GM12878 (cell line): Measurements from ENCODE around the gene SEC61A1. TPM values are rescaled to one million over a fixed set of nuclear protein-coding genes. Genes with fewer than 3 reads are reported as not detected.

Experiments used
- ATAC-seq: fragments of 200-7000 bp; cut with Tn5 transposase; 3 replicates; pipeline ENCODE4 v1.9.1; 2020; ENCODE audit warnings: mild to moderate bottlenecking, moderate library complexity
- BruUV-seq: library from RNA; stranded (reverse); fragments of 400-500 nt; replicated peaks from 2 replicates; lab custom pipeline; 2021; lab: Mats Ljungman, UMichigan
- CTCF ChIA-PET: fragments of 300-600 bp; sonication (Branson Sonifier 250); formaldehyde crosslinking; extraction: SDS; loops from one replicate; lab custom pipeline; 2021; ENCODE audit warnings: inconsistent platforms; lab: Yijun Ruan, JAX
- POLR2A ChIA-PET: fragments of 350-600 bp; formaldehyde crosslinking; extraction: SDS; loops from one replicate; lab custom pipeline; 2021; ENCODE audit warnings: inconsistent platforms; lab: Charles Lee
- RAD21 ChIA-PET: fragments of 300-600 bp; sonication (Branson Sonifier 250); formaldehyde crosslinking; loops from one replicate; lab custom pipeline; 2023; ENCODE audit warnings: antibody characterized with exemption; ENCODE audit not compliant: unreplicated experiment; lab: Charles Lee
- SMC1A ChIA-PET: fragments of 300-600 bp; sonication (Branson Sonifier 250); formaldehyde crosslinking; loops from one replicate; lab custom pipeline; 2023; ENCODE audit not compliant: unreplicated experiment, uncharacterized antibody; lab: Charles Lee
- DNase-seq: peaks from one replicate; pipeline ENCODE4 v3.0.0-alpha.2; 2011; ENCODE audit warnings: low read depth, low spot score
- FAIRE-seq: peaks from 3 replicates; lab custom pipeline; 2011; peaks lifted over from hg19 to GRCh38; lab: Jason Lieb, UNC
- H2AFZ ChIP-seq: 2 replicates; pipeline ENCODE4 v1.6.0; 2011; ENCODE audit warnings: low read depth, low read length, control low read depth; ENCODE audit not compliant: control insufficient read depth
- H3K27ac ChIP-seq: 2 replicates; pipeline ENCODE4 v1.5.1; 2011; ENCODE audit warnings: control low read depth; ENCODE audit not compliant: control insufficient read depth, insufficient read depth
- H3K27me3 ChIP-seq, 2 experiments: replicated peaks in 1 of 2; 2 replicates each; pipeline versions ENCODE4 v1.6.0 to v1.6.1; 2011; ENCODE audit warnings: low read length in 1 of 2; ENCODE audit not compliant: control insufficient read depth in 2 of 2, insufficient read depth in 2 of 2
- H3K36me3 ChIP-seq, 2 experiments: 2 replicates each; pipeline ENCODE4 v1.5.1; 2011; ENCODE audit warnings: low read length in 1 of 2; ENCODE audit not compliant: control insufficient read depth in 2 of 2, insufficient read depth in 2 of 2
- H3K4me1 ChIP-seq: 2 replicates; pipeline ENCODE4 v1.6.1; 2011; ENCODE audit warnings: mild to moderate bottlenecking, low read length, moderate library complexity, mixed read lengths; ENCODE audit not compliant: control insufficient read depth, insufficient read depth
- H3K4me2 ChIP-seq: 2 replicates; pipeline ENCODE4 v1.6.0; 2011; ENCODE audit warnings: control low read depth; ENCODE audit not compliant: control insufficient read depth, insufficient read depth
- H3K4me3 ChIP-seq: fragments of 200-600 bp; sonication (generic); 2 replicates; pipeline ENCODE4 v1.5.1; 2016
- H3K79me2 ChIP-seq: 2 replicates; pipeline ENCODE4 v1.6.0; 2011; ENCODE audit warnings: low read length; ENCODE audit not compliant: control insufficient read depth, insufficient read depth
- H3K9ac ChIP-seq: 2 replicates; pipeline ENCODE4 v1.8.0; 2011; ENCODE audit warnings: low read length, control low read depth, mixed read lengths; ENCODE audit not compliant: control insufficient read depth, insufficient read depth
- H3K9me3 ChIP-seq: replicated peaks from 3 replicates; pipeline ENCODE4 v1.5.1; 2011; ENCODE audit warnings: mild to moderate bottlenecking, low read length; ENCODE audit not compliant: control insufficient read depth, insufficient read depth
- H4K20me1 ChIP-seq: 2 replicates; pipeline ENCODE4 v1.6.0; 2011; ENCODE audit not compliant: control insufficient read depth, insufficient read depth
- FOXK2 ChIP-seq: fragments of 450-650 bp; IDR thresholded peaks from 2 replicates; pipeline ENCODE4 v1.6.1; 2017; ENCODE audit warnings: mild to moderate bottlenecking, moderate library complexity
- GABPA ChIP-seq: IDR thresholded peaks from 2 replicates; pipeline ENCODE4 v1.6.1; 2014; ENCODE audit warnings: antibody characterized with exemption, low read depth, mild to moderate bottlenecking, inconsistent platforms
- PKNOX1 ChIP-seq: fragments of 450-650 bp; IDR thresholded peaks from 2 replicates; pipeline ENCODE4 v1.6.1; 2016; ENCODE audit warnings: mild to moderate bottlenecking
- POLR2A ChIP-seq: IDR thresholded peaks from 2 replicates; pipeline ENCODE4 v1.6.1; 2011; ENCODE audit warnings: low read depth, mild to moderate bottlenecking, low read length
- RBBP5 ChIP-seq: fragments of 200-600 bp; sonication (generic); conservative IDR thresholded peaks from 2 replicates; pipeline ENCODE4 v1.6.1; 2016
- ZBED1 ChIP-seq: IDR thresholded peaks from 2 replicates; pipeline ENCODE4 v1.6.1; 2016; ENCODE audit warnings: borderline replicate concordance
- ZNF384 ChIP-seq: IDR thresholded peaks from 2 replicates; pipeline ENCODE4 v1.6.1; 2012; ENCODE audit warnings: low read depth, mild to moderate bottlenecking, low read length, improper control_type of control experiment, borderline replicate concordance
- WGBS: methylation state at CpG from one replicate; pipeline ENCODE4 v1.1.6; 2016; ENCODE audit warnings: low lambda C conversion rate; ENCODE audit not compliant: insufficient replicate concordance, insufficient coverage; ENCODE audit errors: missing lambda C conversion rate; 5-methylcytosine and 5-hydroxymethylcytosine counted together
- in situ Hi-C: fragments of 300-500 bp; cut with MboI; formaldehyde crosslinking; loops from 9 replicates; pipeline ENCODE4 v1.14.3; 2018; ENCODE audit warnings: mixed read lengths
- intact Hi-C: fragments of 100-400 bp; cut with micrococcal nuclease; formaldehyde crosslinking; loops from one replicate; pipeline ENCODE4 v1.14.2; 2022; ENCODE audit not compliant: unreplicated experiment
- polyA plus RNA-seq, 11 experiments: library from polyadenylated mRNA; depleted of rRNA in 4 of 11; unstranded in 6 of 11; stranded (reverse) in 5 of 11; fragments of >200 nt; fragmentation: Nextera tagmentation in 4 of 11; fragmentation: Illumina TruSeq in 1 of 11; extraction: Ambion mirVana in 4 of 11; extraction: Trizol in 1 of 11; gene quantifications; 1 replicate in 1 of 11; 2 replicates in 10 of 11; pipeline versions ENCODE4 v1.2.1 to v1.2.3, GENCODE V29; 2011 to 2016; ENCODE audit warnings: inconsistent platforms in 2 of 11, missing spikeins in 2 of 11, low read depth in 1 of 11
- total RNA-seq, 4 experiments: library from RNA; depleted of rRNA in 3 of 4; stranded (reverse); fragments of >200 nt in 3 of 4; fragmentation: Illumina TruSeq in 1 of 4; extraction: Trizol in 1 of 4; gene quantifications; 2 replicates each; pipeline versions ENCODE4 v1.2.1 to v1.2.3, GENCODE V29; 2013 to 2021
- TF ChIP-seq, protein P1 (sequence below): fragments of 450-650 bp; IDR thresholded peaks from 2 replicates; pipeline ENCODE4 v1.6.1; 2017; ENCODE audit warnings: mild to moderate bottlenecking, low read depth, inconsistent platforms; ENCODE audit not compliant: poor library complexity, severe bottlenecking

Gene SEC61A1
- total and polyA plus RNA-seq, 10 of the 15 experiments (the other 5 are each of a cell fraction or from before 2014, with no cell fraction given), result 5.2 to 265 (median 142) TPM

DNA sequence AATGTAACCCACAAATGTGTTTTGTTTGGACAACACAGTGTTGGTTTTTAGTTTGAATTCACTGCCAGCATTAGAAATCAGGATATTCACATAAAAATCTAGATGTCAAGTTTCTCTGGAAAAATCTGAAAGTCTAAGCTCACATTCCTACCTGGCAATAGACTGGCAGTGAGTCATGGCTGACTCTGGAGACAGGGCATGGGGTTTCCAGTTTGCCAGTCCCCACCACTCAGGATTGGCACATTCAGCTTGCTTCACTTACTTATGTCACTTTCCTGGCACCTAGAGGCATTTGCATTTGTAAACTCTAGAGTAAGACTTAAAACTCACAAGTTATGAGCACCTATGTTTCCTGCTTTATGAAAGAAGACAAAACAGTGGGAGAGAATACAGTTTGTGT is 19.1 kb upstream of the SEC61A1 start (continued):
- TF ChIP-seq GABPA (no peak), RBBP5 (no peak), FOXK2 (no peak), ZNF384 (no peak)
- TF ChIP-seq, protein P1, sequence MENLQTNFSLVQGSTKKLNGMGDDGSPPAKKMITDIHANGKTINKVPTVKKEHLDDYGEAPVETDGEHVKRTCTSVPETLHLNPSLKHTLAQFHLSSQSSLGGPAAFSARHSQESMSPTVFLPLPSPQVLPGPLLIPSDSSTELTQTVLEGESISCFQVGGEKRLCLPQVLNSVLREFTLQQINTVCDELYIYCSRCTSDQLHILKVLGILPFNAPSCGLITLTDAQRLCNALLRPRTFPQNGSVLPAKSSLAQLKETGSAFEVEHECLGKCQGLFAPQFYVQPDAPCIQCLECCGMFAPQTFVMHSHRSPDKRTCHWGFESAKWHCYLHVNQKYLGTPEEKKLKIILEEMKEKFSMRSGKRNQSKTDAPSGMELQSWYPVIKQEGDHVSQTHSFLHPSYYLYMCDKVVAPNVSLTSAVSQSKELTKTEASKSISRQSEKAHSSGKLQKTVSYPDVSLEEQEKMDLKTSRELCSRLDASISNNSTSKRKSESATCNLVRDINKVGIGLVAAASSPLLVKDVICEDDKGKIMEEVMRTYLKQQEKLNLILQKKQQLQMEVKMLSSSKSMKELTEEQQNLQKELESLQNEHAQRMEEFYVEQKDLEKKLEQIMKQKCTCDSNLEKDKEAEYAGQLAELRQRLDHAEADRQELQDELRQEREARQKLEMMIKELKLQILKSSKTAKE, result no peak

- no peak overlapping the region for H3K27ac ChIP-seq
- no peaks in the 10 kb centered on the region for H3K9me3 ChIP-seq
- TF ChIP-seq POLR2A (no peak), ZBED1 (no peak), PKNOX1 (no peak)
- no peaks in the 10 kb centered on the region for H3K79me2 ChIP-seq
- intact Hi-C loops, result no loop called here
- no peak overlapping the region for H3K9ac ChIP-seq
- WGBS, result 92% methylated on average over 1 of the region's 1 CpG
- FAIRE-seq (no peak), ATAC-seq (no peak), DNase-seq (no peak)
- ChIA-PET SMC1A (no interaction called here), POLR2A (no interaction called here), RAD21 (no interaction called here), CTCF (no interaction called here)
- no peak overlapping the region for H3K4me3 ChIP-seq
- H3K36me3 ChIP-seq, result no peaks in the 10 kb centered on the region
- no peak overlapping the region for H2AFZ ChIP-seq
- no peaks in the 10 kb centered on the region for H3K4me1 ChIP-seq
- no peak overlapping the region for H3K4me2 ChIP-seq
- in situ Hi-C loops, result no loop called here
- BruUV-seq, result no TSS peak
- H4K20me1 ChIP-seq, result no peaks in the 10 kb centered on the region
- no peaks in the 10 kb centered on the region; a peak in 1 of 4 replicates for H3K27me3 ChIP-seq
Measured at GRCh38 chr3:128036119-128036518, 16.1 kb upstream of the SEC61A1 start.
